ENCODE results near the gene GSG1L.

- TF ChIP-seq CTCF (IDR thresholded peaks at IDR 0.05; ENCODE audit: insufficient read depth, low read length, poor library complexity, severe bottlenecking): no peak
- no peak for TF ChIP-seq EZH2phosphoT487 (conservative IDR thresholded peaks at IDR 0.05; ENCODE audit: low read length)
Observed at GRCh38 chr16:28082624-28083023, 19.1 kb upstream of the GSG1L start.
